AG04450 (cell line): Measurements from ENCODE around the gene FNBP1. TPM values are rescaled to one million over a fixed set of nuclear protein-coding genes. Genes with fewer than 3 reads are reported as not detected.

ENCODE experiments used
- CTCF ChIA-PET: fragments of 300-600, 350-600 bp; formaldehyde crosslinking; extraction: SDS; loops from one replicate; lab custom pipeline; 2022; ENCODE audit warnings: antibody characterized with exemption, inconsistent platforms; lab: Charles Lee
- POLR2A ChIA-PET: fragments of 350-600 bp; formaldehyde crosslinking; extraction: SDS; loops from one replicate; lab custom pipeline; 2021; ENCODE audit warnings: antibody characterized with exemption, inconsistent platforms; lab: Yijun Ruan, JAX
- DNase-seq: peaks from one replicate; pipeline ENCODE4 v3.0.0-alpha.2; 2011; ENCODE audit warnings: low read depth, low spot score
- H3K27ac ChIP-seq: one replicate; pipeline ENCODE4 v1.5.1; 2012; ENCODE audit warnings: low read depth, low read length, control low read depth
- H3K27me3 ChIP-seq: one replicate; pipeline ENCODE4 v1.6.0; 2012; ENCODE audit warnings: low read length; ENCODE audit not compliant: control insufficient read depth, insufficient read depth
- H3K4me3 ChIP-seq: 2 replicates; pipeline ENCODE4 v1.5.1; 2011; ENCODE audit warnings: mild to moderate bottlenecking, low read depth, low read length, control low read depth
- H3K9me3 ChIP-seq: 2 replicates; pipeline ENCODE4 v1.5.1; 2012; ENCODE audit warnings: low read length; ENCODE audit not compliant: control insufficient read depth, insufficient read depth
- CTCF ChIP-seq: IDR thresholded peaks from 2 replicates; pipeline ENCODE4 v1.5.1; 2011; ENCODE audit warnings: low read depth, low read length, control low read depth, inconsistent platforms
- polyA plus RNA-seq: library from polyadenylated mRNA; depleted of rRNA; stranded (reverse); fragments of >200 nt; gene quantifications from 2 replicates; pipeline ENCODE4 v1.2.3, GENCODE V29; 2011

The FNBP1 gene
- polyA plus RNA-seq, 1 experiment: 22.3 TPM

- CTCF ChIA-PET: interaction anchor here (0.6 kb wide), 1 partner anchor 391 kb away, joined by 3 read pairs; no protein-coding TSS in a partner anchor
- no peaks in the 10 kb centered on the region for H3K9me3 ChIP-seq
- H3K27me3 ChIP-seq: no peaks in the 10 kb centered on the region
- TF ChIP-seq CTCF: no peak
- H3K4me3 ChIP-seq: no peak overlapping the region
- POLR2A ChIA-PET: no interaction called here
- H3K27ac ChIP-seq: no peak overlapping the region
- DNase-seq: no peak
Measured at GRCh38 chr9:129845373-129845772, 197.6 kb downstream of the FNBP1 start.

GRCh38 chr9:129841071-129841470, 201.9 kb downstream of the FNBP1 start:
- no peaks in the 10 kb centered on the region for H3K27me3 ChIP-seq
- POLR2A ChIA-PET: no interaction called here
- no peaks in the 10 kb centered on the region for H3K9me3 ChIP-seq
- DNase-seq: no peak
- TF ChIP-seq CTCF: no peak
- CTCF ChIA-PET: no interaction called here
- H3K27ac ChIP-seq: no peak overlapping the region
- no peak overlapping the region for H3K4me3 ChIP-seq

- no peak for DNase-seq
- ChIA-PET POLR2A (no interaction called here), CTCF (no interaction called here)
- H3K27ac ChIP-seq: no peak overlapping the region
- H3K4me3 ChIP-seq: no peak overlapping the region
- no peaks in the 10 kb centered on the region for H3K27me3 ChIP-seq
- no peak for TF ChIP-seq CTCF
- no peaks in the 10 kb centered on the region; the same call in 1 of the 2 replicates for H3K9me3 ChIP-seq
Measured at GRCh38 chr9:129840034-129840433, 203.0 kb downstream of the FNBP1 start.

- POLR2A ChIA-PET: interaction anchor here (1.0 kb wide), 1 partner anchor 25 kb away, joined by 4 read pairs; no protein-coding TSS in a partner anchor
- H3K27ac ChIP-seq: peak overlapping the region; percentile 52
- H3K27me3 ChIP-seq: no peaks in the 10 kb centered on the region
- no peak for TF ChIP-seq CTCF
- H3K4me3 ChIP-seq: no peak overlapping the region
- H3K9me3 ChIP-seq: no peaks in the 10 kb centered on the region; the same call in 1 of the 2 replicates
- no peak for DNase-seq
- CTCF ChIA-PET: interaction anchor here (0.5 to 0.7 kb wide), 2 partner anchors 46 to 226 kb away, joined by 3 read pairs; no protein-coding TSS in a partner anchor
Measured at GRCh38 chr9:129839324-129840023, 203.5 kb downstream of the FNBP1 start.

- Histone ChIP-seq H3K9me3 (no peaks in the 10 kb centered on the region; the same call in 1 of the 2 replicates), H3K27me3 (no peaks in the 10 kb centered on the region), H3K4me3 (no peak overlapping the region), H3K27ac (peak overlapping the region; percentile 52)
- ChIA-PET POLR2A (interaction anchor here (1.0 kb wide), 1 partner anchor 26 kb away, joined by 4 read pairs; no protein-coding TSS in a partner anchor), CTCF (interaction anchor here (0.5 to 0.7 kb wide), 2 partner anchors 46 to 227 kb away, joined by 3 read pairs; no protein-coding TSS in a partner anchor)
- TF ChIP-seq CTCF: 0 out of 2 replicates have a peak, but pooled peaks have one; percentile 8
- peak; percentile 50 for DNase-seq
Measured at GRCh38 chr9:129838707-129839259, 204.2 kb downstream of the FNBP1 start.
